Measurements from ENCODE around the gene PKP4.

PKP4 gene

GRCh38 chr2:158484892-158485556 is 28.3 kb downstream of the PKP4 start:
- H3K9me3 ChIP-seq = no peaks in the 10 kb centered on the region
- H3K9ac ChIP-seq = no peak overlapping the region
- H3K4me2 ChIP-seq = no peak overlapping the region
- no peak for TF ChIP-seq Cebpa-rat (IDR thresholded peaks at IDR 0.05)
- no peaks in the 10 kb centered on the region for H4K20me1 ChIP-seq
- H3K27me3 ChIP-seq = no peaks in the 10 kb centered on the region
- H3K27ac ChIP-seq = no peak overlapping the region
- no peak overlapping the region for H3K4me3 ChIP-seq
- H3K36me3 ChIP-seq = no peaks in the 10 kb centered on the region
- peaks cover 22% of the 10 kb centered on the region for H3K4me1 ChIP-seq

GRCh38 chr2:158486150-158486969 is 29.6 kb downstream of the PKP4 start:
- Histone ChIP-seq H3K4me1 (peaks cover 22% of the 10 kb centered on the region), H3K4me2 (no peak overlapping the region), H3K9me3 (no peaks in the 10 kb centered on the region), H4K20me1 (peaks cover 7% of the 10 kb centered on the region; the same call in 1 of the 2 replicates), H3K36me3 (no peaks in the 10 kb centered on the region), H3K9ac (no peak overlapping the region), H3K27me3 (no peaks in the 10 kb centered on the region), H3K27ac (no peak overlapping the region), H3K4me3 (no peak overlapping the region)
- TF ChIP-seq Cebpa-rat (IDR thresholded peaks at IDR 0.05) = no peak

GRCh38 chr2:158486970-158487325 is 30.2 kb downstream of the PKP4 start:
- Histone ChIP-seq H3K4me1 (peaks cover 22% of the 10 kb centered on the region), H3K27me3 (no peaks in the 10 kb centered on the region), H3K4me3 (no peak overlapping the region), H4K20me1 (peaks cover 7% of the 10 kb centered on the region; the same call in 1 of the 2 replicates), H3K4me2 (no peak overlapping the region), H3K36me3 (no peaks in the 10 kb centered on the region), H3K27ac (no peak overlapping the region), H3K9ac (no peak overlapping the region), H3K9me3 (no peaks in the 10 kb centered on the region)
- TF ChIP-seq Cebpa-rat (IDR thresholded peaks at IDR 0.05) = no peak

GRCh38 chr2:158487419-158487818 is 30.7 kb downstream of the PKP4 start:
- H3K27me3 ChIP-seq = no peaks in the 10 kb centered on the region
- peak overlapping the region; percentile 42 for H3K4me2 ChIP-seq
- H3K36me3 ChIP-seq = no peaks in the 10 kb centered on the region
- H3K9me3 ChIP-seq = no peaks in the 10 kb centered on the region
- H3K27ac ChIP-seq = no peak overlapping the region
- no peak for TF ChIP-seq Cebpa-rat (IDR thresholded peaks at IDR 0.05)
- H3K9ac ChIP-seq = no peak overlapping the region
- H3K4me3 ChIP-seq = no peak overlapping the region
- peaks cover 22% of the 10 kb centered on the region for H3K4me1 ChIP-seq
- H4K20me1 ChIP-seq = peaks cover 7% of the 10 kb centered on the region; the same call in 1 of the 2 replicates

- H3K4me2 ChIP-seq = no peak overlapping the region
Observed at GRCh38 chr2:158488442-158489216, 31.9 kb downstream of the PKP4 start.

GRCh38 chr2:158489366-158490112 is 32.8 kb downstream of the PKP4 start:
- no peak overlapping the region for H3K4me2 ChIP-seq
- H3K9me3 ChIP-seq = no peaks in the 10 kb centered on the region
- H3K4me3 ChIP-seq = no peak overlapping the region
- H3K27me3 ChIP-seq = no peaks in the 10 kb centered on the region
- TF ChIP-seq Cebpa-rat (IDR thresholded peaks at IDR 0.05) = no peak
- no peak overlapping the region for H3K9ac ChIP-seq
- H3K4me1 ChIP-seq = peaks cover 28% of the 10 kb centered on the region
- H4K20me1 ChIP-seq = peaks cover 12% of the 10 kb centered on the region; the same call in 1 of the 2 replicates
- H3K36me3 ChIP-seq = no peaks in the 10 kb centered on the region
- no peak overlapping the region for H3K27ac ChIP-seq

More at GRCh38 chr2:158488442-158489216, 31.9 kb downstream of the PKP4 start:
- no peak overlapping the region for H3K27ac ChIP-seq
- H3K4me1 ChIP-seq = peaks cover 27% of the 10 kb centered on the region
- no peak overlapping the region for H3K4me3 ChIP-seq
- no peak overlapping the region for H3K9ac ChIP-seq
- peaks cover 12% of the 10 kb centered on the region; the same call in 1 of the 2 replicates for H4K20me1 ChIP-seq
- H3K36me3 ChIP-seq = no peaks in the 10 kb centered on the region
- TF ChIP-seq Cebpa-rat (IDR thresholded peaks at IDR 0.05) = no peak
- H3K9me3 ChIP-seq = no peaks in the 10 kb centered on the region
- no peaks in the 10 kb centered on the region for H3K27me3 ChIP-seq

- H3K9ac ChIP-seq = no peak overlapping the region
- no peaks in the 10 kb centered on the region for H3K36me3 ChIP-seq
- no peaks in the 10 kb centered on the region for H3K27me3 ChIP-seq
- no peak overlapping the region for H3K4me3 ChIP-seq
- no peak overlapping the region for H3K4me2 ChIP-seq
- peaks cover 28% of the 10 kb centered on the region for H3K4me1 ChIP-seq
- TF ChIP-seq Cebpa-rat (IDR thresholded peaks at IDR 0.05) = no peak
- no peaks in the 10 kb centered on the region for H3K9me3 ChIP-seq
- peaks cover 12% of the 10 kb centered on the region; the same call in 1 of the 2 replicates for H4K20me1 ChIP-seq
- H3K27ac ChIP-seq = no peak overlapping the region
Observed at GRCh38 chr2:158491072-158491471, 34.3 kb downstream of the PKP4 start.

GRCh38 chr2:158493458-158493857 is 36.7 kb downstream of the PKP4 start:
- Histone ChIP-seq H4K20me1 (peaks cover 12% of the 10 kb centered on the region; the same call in 1 of the 2 replicates), H3K9ac (no peak overlapping the region), H3K4me1 (peaks cover 16% of the 10 kb centered on the region; the same call in 1 of the 2 replicates), H3K4me3 (no peak overlapping the region), H3K27me3 (no peaks in the 10 kb centered on the region), H3K27ac (no peak overlapping the region), H3K4me2 (0 out of 2 replicates have a peak overlapping the region, but pooled peaks have one; percentile 5), H3K9me3 (no peaks in the 10 kb centered on the region), H3K36me3 (no peaks in the 10 kb centered on the region)
- no peak for TF ChIP-seq Cebpa-rat (IDR thresholded peaks at IDR 0.05)

- H3K4me2 ChIP-seq = no peak overlapping the region
- no peaks in the 10 kb centered on the region for H3K9me3 ChIP-seq
- peaks cover 6% of the 10 kb centered on the region; the same call in 1 of the 2 replicates for H3K4me1 ChIP-seq
- no peak overlapping the region for H3K9ac ChIP-seq
- peaks cover 12% of the 10 kb centered on the region; the same call in 1 of the 2 replicates for H4K20me1 ChIP-seq
- no peak overlapping the region for H3K27ac ChIP-seq
- H3K27me3 ChIP-seq = no peaks in the 10 kb centered on the region
- no peak overlapping the region for H3K4me3 ChIP-seq
- H3K36me3 ChIP-seq = no peaks in the 10 kb centered on the region
- TF ChIP-seq Cebpa-rat (IDR thresholded peaks at IDR 0.05) = no peak
Observed at GRCh38 chr2:158495175-158495574, 38.4 kb downstream of the PKP4 start.
